NCI-H1048 (cell line): ENCODE measurements around the gene CAV1.

Experiments used
- DNase-seq: peaks from one replicate; lab custom pipeline; 2025; lab: John Stamatoyannopoulos, UW

CAV1 gene

DNA sequence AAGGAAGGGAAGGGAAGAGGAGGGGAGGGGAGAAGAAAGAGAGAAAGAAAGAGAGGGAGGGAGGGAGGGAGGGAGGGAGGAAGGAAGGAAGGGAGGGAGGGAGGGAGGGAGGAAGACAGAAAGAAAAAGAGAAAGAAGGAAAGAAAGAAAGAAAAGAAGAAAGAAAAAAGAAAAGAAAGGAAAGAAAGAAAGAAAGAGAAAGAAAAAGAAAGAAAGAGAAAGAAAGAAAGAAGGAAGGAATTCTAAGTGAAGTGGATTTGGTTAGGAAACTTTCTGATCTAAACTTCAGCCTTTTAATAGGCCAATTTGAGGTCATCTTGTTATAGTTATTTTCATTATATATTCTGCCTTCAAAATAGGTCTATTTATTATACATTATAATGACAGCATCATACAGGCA lies 21.0 kb upstream of the CAV1 start:
- DNase-seq, result no peak

GRCh38 chr7:116505278-116505677 lies 19.6 kb upstream of the CAV1 start:
- DNase-seq, result no peak

DNA sequence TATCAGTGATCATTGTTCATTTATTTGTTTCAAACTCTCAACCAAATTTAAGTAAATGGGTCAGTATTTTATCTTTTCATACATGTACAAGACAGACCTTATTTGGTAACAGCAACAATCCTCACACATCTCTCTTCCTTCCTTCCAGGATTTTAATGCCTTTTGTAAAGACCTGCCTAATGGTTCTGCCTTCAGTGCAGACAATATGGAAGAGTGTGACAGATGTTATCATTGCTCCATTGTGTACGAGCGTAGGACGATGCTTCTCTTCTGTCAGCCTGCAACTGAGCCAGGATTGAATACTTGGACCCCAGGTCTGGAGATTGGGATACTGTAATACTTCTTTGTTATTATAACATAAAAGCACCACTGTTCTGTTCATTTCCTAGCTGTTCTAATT lies 19.0 kb upstream of the CAV1 start:
- DNase-seq, result no peak

DNA sequence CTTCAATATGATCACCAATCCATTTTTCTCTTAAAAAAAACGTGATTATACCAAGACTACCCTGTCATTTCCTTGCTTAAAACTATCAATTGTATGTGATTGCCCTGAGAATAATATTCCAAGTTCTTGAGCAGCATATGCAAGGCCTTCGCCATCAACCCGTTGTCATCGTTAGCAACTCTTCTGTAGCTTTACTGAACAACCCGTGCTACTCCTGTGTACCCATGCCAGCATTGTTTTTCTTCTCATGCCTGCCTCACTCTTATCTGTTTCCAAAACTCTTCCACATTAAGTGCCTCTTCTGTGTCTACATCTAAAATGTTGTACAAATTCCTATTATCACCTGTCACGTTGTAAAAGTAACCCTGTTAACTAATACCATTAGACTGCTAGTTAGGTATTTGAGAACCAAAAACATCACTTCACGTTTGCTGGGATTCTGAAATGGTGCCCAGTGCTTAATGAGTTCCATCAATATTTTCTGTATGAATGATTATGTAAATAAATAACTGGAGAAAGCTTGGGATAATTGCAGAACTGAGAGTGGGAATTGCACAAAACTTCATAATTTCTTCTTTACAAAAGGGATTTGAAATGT lies 14.8 kb upstream of the CAV1 start:
- DNase-seq, result no peak

DNA sequence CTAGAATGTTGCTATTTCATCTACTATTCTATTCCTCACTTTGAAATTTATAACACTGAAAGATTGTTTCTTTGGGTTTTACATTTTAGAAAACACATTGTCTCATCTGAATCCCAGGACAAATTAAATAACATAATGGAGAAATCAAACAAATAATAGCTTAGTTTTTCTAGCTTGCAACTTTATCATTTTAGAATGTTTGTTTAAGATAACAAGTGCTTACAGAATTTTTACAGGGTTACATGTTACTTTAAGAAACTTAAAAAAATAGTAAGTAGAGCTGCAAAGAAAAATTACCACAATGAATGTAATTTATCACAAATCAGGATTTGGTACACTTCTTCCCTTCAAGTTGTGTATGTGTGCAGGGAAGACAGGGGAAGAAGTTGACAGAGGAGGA lies 14.0 kb upstream of the CAV1 start:
- DNase-seq, result no peak

DNA sequence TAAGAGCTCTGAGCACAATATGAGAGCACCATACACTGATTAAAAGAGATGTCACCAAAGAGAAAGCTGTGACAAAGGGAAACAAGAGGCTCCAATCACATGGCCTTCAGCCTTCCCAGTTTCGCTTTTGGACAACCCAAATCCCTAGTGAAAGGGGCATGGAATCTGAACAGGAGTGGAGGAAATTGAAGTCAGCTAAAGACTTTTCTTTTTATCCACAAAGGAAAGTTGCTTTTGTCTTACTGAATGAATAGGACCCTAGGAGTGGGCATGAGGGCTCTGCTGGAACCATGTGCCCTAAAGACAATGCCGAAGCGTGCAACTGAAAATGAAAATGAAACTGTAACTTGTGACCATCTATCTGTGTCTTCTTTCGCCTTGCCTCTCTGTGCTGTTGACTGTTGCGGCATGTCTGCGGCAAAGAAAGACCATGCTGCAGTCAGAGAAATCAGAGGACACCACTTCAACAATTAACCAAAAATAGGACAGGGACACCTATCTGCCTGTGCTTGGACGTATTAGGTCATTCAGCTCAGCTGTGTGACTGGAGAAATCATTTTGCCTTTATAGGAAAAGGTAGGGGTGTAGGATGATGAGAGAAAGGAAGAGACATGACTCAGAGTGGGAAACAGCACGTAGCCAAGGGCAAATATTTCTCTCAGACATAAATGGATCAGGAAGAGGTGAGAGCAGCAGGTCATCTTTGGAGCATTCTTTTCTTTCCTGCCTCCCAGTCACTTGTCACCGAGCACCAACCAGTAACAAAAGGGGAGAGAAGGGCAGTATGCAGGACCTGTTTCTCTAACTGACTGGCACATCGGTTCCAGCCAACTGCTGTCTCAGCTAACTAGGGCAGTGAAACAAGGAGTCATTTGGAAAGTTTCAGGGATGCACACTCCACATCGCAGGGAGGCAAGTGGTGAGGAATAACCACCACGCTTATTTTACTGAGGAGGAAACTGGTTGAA lies 13.0 kb upstream of the CAV1 start:
- DNase-seq, result no peak

- DNase-seq, result no peak
Measured at GRCh38 chr7:116512520-116513188, 12.2 kb upstream of the CAV1 start.

- DNase-seq, result no peak
Measured at GRCh38 chr7:116515584-116515983, 9.3 kb upstream of the CAV1 start.

GRCh38 chr7:116516324-116516723 lies 8.5 kb upstream of the CAV1 start:
- no peak for DNase-seq

DNA sequence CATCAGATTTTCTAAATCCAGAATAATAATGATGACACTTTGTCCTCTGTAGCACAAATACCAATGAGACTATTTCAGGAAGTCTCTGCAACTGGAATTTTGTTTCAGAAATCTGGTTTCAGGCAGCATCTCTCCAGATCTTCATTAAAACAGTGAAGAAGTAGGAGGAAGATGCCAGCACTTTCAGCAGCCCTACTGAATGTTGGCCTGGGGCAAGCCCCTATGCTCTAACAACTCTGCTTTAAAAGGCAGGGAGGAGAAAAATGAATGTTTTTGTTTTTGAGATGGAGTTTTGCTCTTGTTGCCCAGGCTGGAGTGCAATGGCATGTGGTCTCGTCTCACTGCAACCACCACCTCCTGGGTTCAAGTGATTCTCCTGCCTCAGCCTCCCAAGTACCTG lies 7.2 kb upstream of the CAV1 start:
- DNase-seq, result no peak

- DNase-seq, result no peak
Measured at GRCh38 chr7:116518961-116519360, 5.9 kb upstream of the CAV1 start.

DNA sequence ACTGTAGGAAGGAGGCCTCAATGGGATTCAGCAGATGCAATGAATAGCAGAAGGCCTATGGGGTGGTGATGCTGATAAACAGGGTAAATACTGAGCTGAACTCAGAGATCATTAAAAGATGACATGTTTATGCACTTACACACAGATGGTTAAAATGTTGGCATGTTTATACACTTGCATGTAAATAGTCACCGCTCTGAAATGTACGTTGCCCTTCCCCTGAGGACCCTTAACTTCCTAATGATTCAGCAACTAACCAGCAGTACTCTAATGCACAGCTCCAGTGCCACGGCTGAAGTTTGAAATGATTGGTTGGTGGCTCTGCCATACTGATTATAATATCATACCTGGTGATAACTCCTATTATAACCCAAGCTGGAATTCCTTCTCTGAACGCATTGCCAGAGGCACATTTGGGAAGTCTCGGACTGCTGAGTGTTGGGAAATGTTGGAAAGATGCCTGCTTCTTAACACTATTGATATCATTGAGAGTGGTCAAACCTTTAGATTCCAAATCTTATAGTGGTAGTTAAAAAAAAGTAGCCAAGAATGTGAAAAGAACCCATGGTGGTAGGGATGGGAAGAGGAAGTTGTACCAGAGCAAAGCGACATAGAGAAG lies 3.7 kb upstream of the CAV1 start:
- DNase-seq, result no peak

GRCh38 chr7:116522247-116522646 lies 2.6 kb upstream of the CAV1 start:
- DNase-seq, result no peak

DNA sequence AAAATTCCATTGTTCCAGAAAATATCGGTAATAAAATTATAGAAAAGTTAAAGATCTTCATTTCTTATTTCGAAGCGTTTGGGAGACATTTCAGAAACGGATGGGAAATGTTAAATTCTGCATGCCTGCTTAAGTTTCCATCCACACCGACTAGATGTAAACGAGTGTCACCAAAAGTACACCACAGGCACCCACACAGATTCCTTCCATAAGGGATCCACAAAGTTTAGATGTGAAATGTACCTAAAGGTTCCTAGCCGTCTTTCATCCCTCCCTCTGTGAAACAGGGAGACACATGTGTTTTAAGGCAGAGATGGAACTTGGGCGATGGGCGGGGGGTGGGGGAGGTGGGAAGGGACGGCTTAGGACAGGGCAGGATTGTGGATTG lies 621 bp upstream of the CAV1 start:
- no peak for DNase-seq

- no peak for DNase-seq
Measured at GRCh38 chr7:116525298-116525912, 569 bp downstream of the CAV1 start.

DNA sequence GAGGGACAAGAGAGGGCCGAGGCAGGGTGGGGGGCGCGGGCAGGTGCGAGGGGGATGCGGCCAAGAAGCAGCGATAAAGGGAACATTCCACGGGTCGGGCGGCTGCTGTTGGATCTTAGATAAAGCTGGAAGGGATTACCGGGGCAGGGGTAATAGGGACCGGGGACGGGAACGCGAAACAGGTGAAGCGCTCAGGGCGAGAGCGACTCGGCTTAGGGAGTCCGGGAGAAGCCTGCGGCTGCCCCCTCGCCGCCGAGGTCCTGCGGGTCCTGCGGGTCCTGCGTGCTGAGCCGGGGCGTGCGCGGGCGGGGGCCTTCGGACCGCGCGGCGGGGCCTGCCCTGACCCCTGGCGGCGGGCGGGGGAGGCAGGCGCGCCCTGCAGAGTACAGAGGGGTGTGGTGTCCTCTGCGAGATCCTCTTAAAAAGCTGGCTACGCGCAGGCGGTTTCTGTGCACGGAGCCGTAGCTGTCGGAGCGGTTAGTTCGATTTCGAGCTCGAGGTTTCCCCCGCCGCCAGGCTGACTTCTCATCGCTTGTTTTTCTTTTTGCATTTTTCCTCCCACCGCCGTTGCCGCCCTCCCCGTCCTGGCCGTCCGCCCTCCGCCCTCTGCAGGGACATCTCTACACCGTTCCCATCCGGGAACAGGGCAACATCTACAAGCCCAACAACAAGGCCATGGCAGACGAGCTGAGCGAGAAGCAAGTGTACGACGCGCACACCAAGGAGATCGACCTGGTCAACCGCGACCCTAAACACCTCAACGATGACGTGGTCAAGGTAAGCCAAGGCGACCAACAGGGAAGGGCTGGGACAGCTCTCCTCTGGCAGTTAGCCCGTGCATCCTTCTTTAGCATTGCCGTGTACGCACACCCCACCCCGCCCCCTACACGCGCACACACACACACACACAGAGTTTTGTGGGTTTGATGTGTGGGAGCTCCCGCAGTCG lies 1.4 kb downstream of the CAV1 start:
- DNase-seq, result no peak

GRCh38 chr7:116526897-116527296 lies 2.1 kb downstream of the CAV1 start:
- DNase-seq, result no peak

DNA sequence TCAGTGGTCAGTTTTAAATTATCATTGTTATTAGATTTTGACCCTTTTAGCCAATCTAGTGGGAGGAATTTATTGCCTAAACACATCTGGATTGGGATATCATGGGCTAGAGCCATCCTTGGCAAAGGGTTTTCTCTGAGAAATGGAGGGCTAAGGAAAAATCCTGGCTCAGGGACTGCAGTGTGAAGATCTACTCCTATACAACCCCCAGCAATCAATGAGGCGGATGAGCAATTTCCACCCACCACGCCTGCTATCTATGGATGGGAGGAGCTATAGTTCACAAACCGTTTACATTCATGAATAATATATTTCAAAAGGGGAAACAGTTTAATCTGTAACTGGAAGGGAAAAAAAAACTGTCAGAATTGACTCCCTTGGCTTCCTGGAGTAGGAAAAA lies 2.7 kb downstream of the CAV1 start:
- DNase-seq, result no peak

DNA sequence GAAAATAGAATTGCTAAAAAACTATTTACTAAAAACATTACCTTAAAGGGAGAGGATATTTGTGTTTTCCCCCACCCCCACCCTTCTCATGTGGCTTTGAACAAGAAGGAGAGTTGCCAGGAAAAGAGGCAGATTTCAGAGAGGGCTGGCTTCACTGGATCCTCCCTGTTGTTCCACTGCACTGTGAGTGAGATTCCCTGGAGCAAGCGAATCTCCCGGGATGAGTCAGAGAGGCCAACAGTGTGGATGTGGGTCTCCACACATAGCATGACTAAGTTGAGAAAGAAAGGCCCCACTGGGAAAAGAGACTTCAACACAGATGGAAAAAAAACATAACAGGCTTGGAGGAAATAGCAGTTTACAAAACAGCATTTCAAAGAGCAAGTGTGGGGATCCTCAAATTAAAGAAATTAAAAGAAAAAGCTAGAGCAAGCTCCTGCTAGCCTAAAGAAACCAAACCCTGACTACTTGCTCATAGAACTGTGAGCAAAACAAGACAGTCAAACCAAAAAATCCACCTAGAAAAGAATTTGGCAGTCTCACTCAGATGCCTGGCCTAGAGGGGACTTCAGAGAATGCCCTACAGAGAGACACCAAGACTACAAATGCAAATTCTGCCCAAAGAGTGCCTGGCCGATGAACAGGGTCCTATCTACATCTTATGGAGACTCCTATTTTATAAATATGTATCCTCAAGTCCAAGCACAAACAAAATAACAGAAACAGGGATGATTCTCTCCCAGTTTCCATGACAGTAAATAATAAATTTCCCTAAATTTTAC lies 3.4 kb downstream of the CAV1 start:
- no peak for DNase-seq

GRCh38 chr7:116529250-116529649 lies 4.4 kb downstream of the CAV1 start:
- DNase-seq, result no peak
